Measurements from ENCODE around the gene SEMA6B.

SEMA6B gene

GRCh38 chr19:4502282-4503131 lies 57.0 kb downstream of the SEMA6B start:
- Histone ChIP-seq H3K9me3 (ENCODE audit: low read depth, low read length) (no peaks in the 10 kb centered on the region), H3K27ac (no peak overlapping the region), H3K36me3 (ENCODE audit: insufficient read depth, low read length) (peaks cover 6% of the 10 kb centered on the region; the same call in 1 of the 2 replicates), H3K4me3 (no peak overlapping the region), H3K9ac (ENCODE audit: insufficient read length) (no peak overlapping the region)
- no peak for DNase-seq (ENCODE audit: low read depth, low spot score)
- TF ChIP-seq FOXP2 (optimal IDR thresholded peaks at IDR 0.05; ENCODE audit: control extremely low read depth, extremely low read length, insufficient read depth) (no peak), POLR2AphosphoS5 (IDR thresholded peaks at IDR 0.05; ENCODE audit: borderline replicate concordance, low read depth, low read length) (no peak), EZH2 (IDR thresholded peaks at IDR 0.05) (no peak)

- no peak overlapping the region for H3K9ac ChIP-seq (ENCODE audit: insufficient read length)
- no peak overlapping the region for H3K4me3 ChIP-seq
- no peak for DNase-seq (ENCODE audit: low read depth, low spot score)
- H3K9me3 ChIP-seq (ENCODE audit: low read depth, low read length), result no peaks in the 10 kb centered on the region
- no peak for TF ChIP-seq EZH2 (IDR thresholded peaks at IDR 0.05)
- TF ChIP-seq FOXP2 (optimal IDR thresholded peaks at IDR 0.05; ENCODE audit: control extremely low read depth, extremely low read length, insufficient read depth), result no peak
- TF ChIP-seq POLR2AphosphoS5 (IDR thresholded peaks at IDR 0.05; ENCODE audit: borderline replicate concordance, low read depth, low read length), result no peak
- H3K36me3 ChIP-seq (ENCODE audit: insufficient read depth, low read length), result peaks cover 6% of the 10 kb centered on the region; the same call in 1 of the 2 replicates
- no peak overlapping the region for H3K27ac ChIP-seq
These were observed 57.8 kb downstream of the SEMA6B start for GRCh38 chr19:4501691-4502090.

GRCh38 chr19:4500841-4501591 lies 58.5 kb downstream of the SEMA6B start:
- Histone ChIP-seq H3K4me3 (no peak overlapping the region), H3K9ac (ENCODE audit: insufficient read length) (no peak overlapping the region), H3K9me3 (ENCODE audit: low read depth, low read length) (no peaks in the 10 kb centered on the region), H3K27ac (no peak overlapping the region), H3K36me3 (ENCODE audit: insufficient read depth, low read length) (peaks cover 6% of the 10 kb centered on the region; the same call in 1 of the 2 replicates)
- TF ChIP-seq EZH2 (IDR thresholded peaks at IDR 0.05), result no peak
- TF ChIP-seq FOXP2 (optimal IDR thresholded peaks at IDR 0.05; ENCODE audit: control extremely low read depth, extremely low read length, insufficient read depth), result no peak
- TF ChIP-seq POLR2AphosphoS5 (IDR thresholded peaks at IDR 0.05; ENCODE audit: borderline replicate concordance, low read depth, low read length), result no peak
- DNase-seq (ENCODE audit: low read depth, low spot score), result no peak

- Histone ChIP-seq H3K4me3 (no peak overlapping the region), H3K27ac (no peak overlapping the region), H3K36me3 (ENCODE audit: insufficient read depth, low read length) (peaks cover 6% of the 10 kb centered on the region; the same call in 1 of the 2 replicates), H3K9ac (ENCODE audit: insufficient read length) (no peak overlapping the region), H3K9me3 (ENCODE audit: low read depth, low read length) (no peaks in the 10 kb centered on the region)
- no peak for TF ChIP-seq FOXP2 (optimal IDR thresholded peaks at IDR 0.05; ENCODE audit: control extremely low read depth, extremely low read length, insufficient read depth)
- TF ChIP-seq EZH2 (IDR thresholded peaks at IDR 0.05), result no peak
- TF ChIP-seq POLR2AphosphoS5 (IDR thresholded peaks at IDR 0.05; ENCODE audit: borderline replicate concordance, low read depth, low read length), result no peak
- DNase-seq (ENCODE audit: low read depth, low spot score), result no peak
These were observed 59.6 kb downstream of the SEMA6B start for GRCh38 chr19:4499855-4500254.

GRCh38 chr19:4499318-4499717 lies 60.2 kb downstream of the SEMA6B start:
- H3K9me3 ChIP-seq (ENCODE audit: low read depth, low read length), result no peaks in the 10 kb centered on the region
- H3K4me3 ChIP-seq, result no peak overlapping the region
- H3K36me3 ChIP-seq (ENCODE audit: insufficient read depth, low read length), result peaks cover 6% of the 10 kb centered on the region; the same call in 1 of the 2 replicates
- no peak overlapping the region for H3K9ac ChIP-seq (ENCODE audit: insufficient read length)
- no peak for TF ChIP-seq EZH2 (IDR thresholded peaks at IDR 0.05)
- no peak for TF ChIP-seq POLR2AphosphoS5 (IDR thresholded peaks at IDR 0.05; ENCODE audit: borderline replicate concordance, low read depth, low read length)
- TF ChIP-seq FOXP2 (optimal IDR thresholded peaks at IDR 0.05; ENCODE audit: control extremely low read depth, extremely low read length, insufficient read depth), result no peak
- no peak for DNase-seq (ENCODE audit: low read depth, low spot score)
- H3K27ac ChIP-seq, result no peak overlapping the region

GRCh38 chr19:4498694-4499093 lies 60.8 kb downstream of the SEMA6B start:
- DNase-seq (ENCODE audit: low read depth, low spot score), result no peak
- no peak overlapping the region for H3K9ac ChIP-seq (ENCODE audit: insufficient read length)
- H3K4me3 ChIP-seq, result no peak overlapping the region
- no peaks in the 10 kb centered on the region for H3K9me3 ChIP-seq (ENCODE audit: low read depth, low read length)
- H3K27ac ChIP-seq, result no peak overlapping the region
- no peak for TF ChIP-seq EZH2 (IDR thresholded peaks at IDR 0.05)
- no peak for TF ChIP-seq FOXP2 (optimal IDR thresholded peaks at IDR 0.05; ENCODE audit: control extremely low read depth, extremely low read length, insufficient read depth)
- no peak for TF ChIP-seq POLR2AphosphoS5 (IDR thresholded peaks at IDR 0.05; ENCODE audit: borderline replicate concordance, low read depth, low read length)
- H3K36me3 ChIP-seq (ENCODE audit: insufficient read depth, low read length), result peaks cover 6% of the 10 kb centered on the region; the same call in 1 of the 2 replicates

GRCh38 chr19:4497770-4498389 lies 61.6 kb downstream of the SEMA6B start:
- no peak overlapping the region for H3K9ac ChIP-seq (ENCODE audit: insufficient read length)
- H3K36me3 ChIP-seq (ENCODE audit: insufficient read depth, low read length), result peaks cover 6% of the 10 kb centered on the region; the same call in 1 of the 2 replicates
- DNase-seq (ENCODE audit: low read depth, low spot score), result no peak
- no peak overlapping the region for H3K4me3 ChIP-seq
- TF ChIP-seq EZH2 (IDR thresholded peaks at IDR 0.05) (no peak), FOXP2 (optimal IDR thresholded peaks at IDR 0.05; ENCODE audit: control extremely low read depth, extremely low read length, insufficient read depth) (no peak), POLR2AphosphoS5 (IDR thresholded peaks at IDR 0.05; ENCODE audit: borderline replicate concordance, low read depth, low read length) (no peak)
- H3K9me3 ChIP-seq (ENCODE audit: low read depth, low read length), result no peaks in the 10 kb centered on the region
- H3K27ac ChIP-seq, result no peak overlapping the region

GRCh38 chr19:4496304-4496703 lies 63.2 kb downstream of the SEMA6B start:
- Histone ChIP-seq H3K4me3 (no peak overlapping the region), H3K36me3 (ENCODE audit: insufficient read depth, low read length) (peaks cover 17% of the 10 kb centered on the region; the same call in 1 of the 2 replicates), H3K9me3 (ENCODE audit: low read depth, low read length) (no peaks in the 10 kb centered on the region), H3K9ac (ENCODE audit: insufficient read length) (no peak overlapping the region), H3K27ac (no peak overlapping the region)
- TF ChIP-seq EZH2 (IDR thresholded peaks at IDR 0.05) (no peak), POLR2AphosphoS5 (IDR thresholded peaks at IDR 0.05; ENCODE audit: borderline replicate concordance, low read depth, low read length) (no peak), FOXP2 (optimal IDR thresholded peaks at IDR 0.05; ENCODE audit: control extremely low read depth, extremely low read length, insufficient read depth) (no peak)
- DNase-seq (ENCODE audit: low read depth, low spot score), result no peak
